ENCODE results near the gene DLL4.
A peak's percentile ranks its signal among the peaks of the same experiment; 100 is the strongest.

The DLL4 gene

DNA sequence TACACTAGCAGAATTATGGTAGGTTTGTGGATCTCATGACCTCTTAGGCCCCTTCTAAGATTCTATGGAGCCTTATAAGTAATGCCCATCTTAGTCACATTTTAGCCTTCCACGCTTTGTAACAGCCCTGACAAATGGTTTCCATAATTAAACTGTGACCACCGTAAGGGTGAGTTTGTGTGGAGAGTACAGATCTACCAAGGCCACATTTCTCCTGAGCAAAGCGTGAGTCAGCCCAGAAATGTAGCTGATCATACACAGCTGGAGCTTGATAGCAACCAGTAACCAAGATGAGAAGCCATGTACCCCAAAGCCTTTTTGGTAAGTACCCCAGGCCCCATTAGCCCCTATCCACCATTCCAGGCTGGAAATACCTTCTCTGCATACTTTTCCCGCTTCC, 55.8 kb downstream of the DLL4 start:
- peak overlapping the region; percentile 36 to 48 for H3K27ac ChIP-seq
- no peak overlapping the region for H3K4me3 ChIP-seq
- DNase-seq (ENCODE audit: low spot score) = no peak
- no peak for TF ChIP-seq CTCF (IDR thresholded peaks at IDR 0.05)

DNA sequence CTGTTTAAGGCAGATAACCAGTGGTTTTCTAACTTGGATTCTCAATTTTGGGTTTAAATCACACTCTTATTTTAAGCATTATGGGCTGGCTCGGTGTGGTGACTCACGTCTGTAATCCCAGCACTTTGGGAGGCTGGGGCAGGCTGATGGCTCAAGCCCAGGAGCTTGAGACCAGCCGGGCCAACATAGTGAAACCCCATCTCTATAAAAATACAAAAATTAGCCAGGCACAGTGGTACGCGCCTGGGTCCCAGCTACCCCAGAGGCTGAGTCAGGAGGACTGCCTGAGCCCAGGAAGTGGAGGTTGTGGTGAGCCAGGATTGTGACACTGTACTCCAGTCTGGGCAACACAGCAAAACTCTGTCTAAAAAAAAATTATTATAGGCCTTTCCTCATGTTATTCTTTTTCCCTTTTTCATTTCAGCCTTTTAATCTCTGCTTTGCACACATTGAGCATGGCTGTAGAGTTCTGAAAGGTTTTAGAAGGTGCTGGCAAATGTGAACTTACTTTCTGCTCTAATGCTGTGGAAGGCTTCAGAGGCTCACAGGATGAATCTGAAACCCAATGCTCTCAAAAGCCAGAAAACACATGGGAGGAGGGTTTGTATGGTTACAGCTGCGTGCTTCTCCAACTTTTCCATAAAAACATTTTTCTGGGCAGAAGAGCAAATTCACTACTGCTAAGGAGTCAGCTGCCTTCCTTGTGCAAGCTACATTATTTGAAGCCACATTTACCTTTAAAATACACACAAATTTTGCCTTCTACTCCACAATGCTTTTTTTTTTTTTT, 56.6 kb downstream of the DLL4 start:
- peak overlapping the region; percentile 36 to 48 for H3K27ac ChIP-seq
- TF ChIP-seq CTCF (IDR thresholded peaks at IDR 0.05) = no peak
- DNase-seq (ENCODE audit: low spot score) = no peak

DNA sequence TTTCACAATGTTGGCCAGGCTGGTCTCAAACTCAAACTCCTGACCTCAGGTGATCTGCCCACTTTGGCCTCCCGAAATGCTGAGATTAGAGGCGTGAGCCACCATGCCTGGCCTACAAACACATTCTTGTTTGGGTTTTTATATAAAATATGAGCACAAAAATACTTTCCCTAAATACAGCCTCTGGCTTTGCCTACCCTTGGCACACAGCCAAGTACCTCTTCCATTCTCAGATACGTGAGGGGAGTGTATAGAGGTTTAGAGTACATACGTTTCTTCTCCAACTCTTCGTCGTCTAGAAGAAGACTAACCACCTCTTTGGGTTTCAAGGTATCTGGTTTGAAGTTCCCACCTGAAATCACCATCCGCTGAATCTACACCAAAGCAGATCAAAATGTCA, 57.7 kb downstream of the DLL4 start:
- no peak for TF ChIP-seq CTCF (IDR thresholded peaks at IDR 0.05)
- H3K27ac ChIP-seq = no peak overlapping the region

More for the DNA sequence above, 56.6 kb downstream of the DLL4 start:
- H3K4me3 ChIP-seq = no peak overlapping the region

GRCh38 chr15:40988156-40988555, 59.0 kb downstream of the DLL4 start:
- Histone ChIP-seq H3K27ac (no peak overlapping the region), H3K4me3 (no peak overlapping the region)
- TF ChIP-seq CTCF (IDR thresholded peaks at IDR 0.05) = no peak
- DNase-seq (ENCODE audit: low spot score) = no peak

More for the DNA sequence above, 57.7 kb downstream of the DLL4 start:
- H3K4me3 ChIP-seq = no peak overlapping the region
- DNase-seq (ENCODE audit: low spot score) = no peak
